NCI-H2029 (cell line): ENCODE data around the gene SGPL1.

Source experiments
- DNase-seq: peaks from one replicate; lab custom pipeline; 2025; lab: John Stamatoyannopoulos, UW

The SGPL1 gene

DNA sequence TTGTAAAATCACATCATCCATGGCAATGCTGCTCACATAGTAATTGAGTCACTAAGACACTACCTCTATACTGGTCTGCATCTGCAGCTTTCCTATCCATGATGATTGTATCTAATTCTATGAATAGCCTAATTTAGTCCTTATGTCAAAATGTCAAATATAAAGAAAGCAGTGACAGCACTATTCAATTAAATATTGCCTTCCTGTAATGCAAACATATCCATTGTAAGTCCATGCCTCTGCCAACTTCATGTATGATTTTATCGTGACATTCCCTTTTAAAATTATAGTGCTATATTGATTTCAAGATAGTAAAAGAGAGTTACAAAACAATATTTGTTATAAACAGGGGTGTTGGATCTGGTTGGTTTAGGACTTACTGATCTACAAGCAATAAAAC lies 4.8 kb upstream of the SGPL1 start:
- DNase-seq = no peak

DNA sequence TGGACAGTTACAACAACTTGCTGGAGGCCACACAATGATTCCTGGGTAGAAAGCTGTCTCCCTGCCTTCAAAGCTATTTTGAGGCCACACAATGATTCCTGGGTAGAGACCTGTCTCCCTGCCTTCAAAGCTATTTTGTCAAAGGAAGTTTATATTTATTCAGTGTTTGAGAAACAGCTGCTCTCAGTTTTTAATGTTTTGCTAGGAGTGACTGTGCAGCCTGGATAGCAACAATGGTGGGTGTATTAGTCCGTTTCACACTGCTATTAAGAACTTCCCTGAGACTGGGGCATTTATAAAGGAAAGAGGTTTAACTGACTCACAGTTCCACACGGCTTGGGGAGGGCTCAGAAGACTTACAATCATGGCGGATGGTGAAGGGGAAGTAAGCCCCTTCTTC lies 3.9 kb upstream of the SGPL1 start:
- no peak for DNase-seq

GRCh38 chr10:70812814-70813213 lies 2.9 kb upstream of the SGPL1 start:
- no peak for DNase-seq

DNA sequence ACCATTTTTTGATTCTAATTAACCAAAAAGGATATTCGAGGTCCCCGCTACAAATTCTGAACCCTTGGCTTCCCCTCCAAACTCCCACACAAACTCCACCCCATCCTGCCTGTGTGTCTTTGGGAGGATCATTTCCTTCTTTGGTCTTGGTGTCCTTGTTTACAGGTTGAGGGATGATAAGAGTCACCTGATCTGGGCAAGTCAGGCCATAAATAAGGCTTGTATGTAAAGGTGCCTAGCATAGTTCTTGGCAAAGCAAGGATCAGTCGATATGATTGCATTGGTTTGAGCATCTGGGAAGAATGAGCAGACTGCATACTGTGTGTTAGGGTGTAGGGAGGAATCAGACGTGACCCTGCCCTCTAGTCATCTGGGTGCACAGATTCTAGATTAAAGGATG lies 1.6 kb upstream of the SGPL1 start:
- DNase-seq = no peak

GRCh38 chr10:70816220-70816894 lies 609 bp downstream of the SGPL1 start:
- DNase-seq = no peak

- DNase-seq = no peak
Observed at GRCh38 chr10:70820976-70821750, 5.4 kb downstream of the SGPL1 start.

GRCh38 chr10:70822076-70822820 lies 6.5 kb downstream of the SGPL1 start:
- DNase-seq = no peak

DNA sequence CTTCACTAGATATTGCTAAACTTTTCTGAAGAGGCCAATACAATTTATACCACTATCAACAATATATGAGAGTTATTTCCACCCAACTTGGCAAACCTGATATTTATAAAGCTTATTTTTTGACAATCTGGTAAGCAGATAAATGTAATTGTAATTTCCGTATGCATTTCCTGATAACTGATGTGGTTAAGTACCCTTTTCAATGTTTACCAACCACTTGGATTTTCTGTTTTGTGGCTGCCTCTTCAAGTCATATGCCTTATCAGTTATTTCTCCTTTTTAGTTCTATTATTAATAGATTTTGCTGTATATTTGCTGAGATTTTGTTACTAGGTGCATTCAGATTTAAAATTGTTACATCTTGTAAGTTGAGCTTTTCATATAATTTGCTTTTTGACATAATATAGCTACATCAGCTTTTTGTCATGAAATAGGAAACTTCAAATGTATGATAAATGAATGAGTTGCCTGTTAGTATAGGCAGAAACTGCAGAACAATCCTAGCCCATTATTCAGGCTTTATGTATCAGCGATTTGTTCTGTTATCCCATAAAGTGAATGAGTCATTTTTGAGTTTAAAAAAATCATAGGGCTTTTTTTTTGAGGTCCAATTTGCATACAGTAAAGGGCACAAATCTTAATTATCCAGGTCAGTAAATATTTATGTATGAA lies 11.5 kb downstream of the SGPL1 start:
- no peak for DNase-seq

DNA sequence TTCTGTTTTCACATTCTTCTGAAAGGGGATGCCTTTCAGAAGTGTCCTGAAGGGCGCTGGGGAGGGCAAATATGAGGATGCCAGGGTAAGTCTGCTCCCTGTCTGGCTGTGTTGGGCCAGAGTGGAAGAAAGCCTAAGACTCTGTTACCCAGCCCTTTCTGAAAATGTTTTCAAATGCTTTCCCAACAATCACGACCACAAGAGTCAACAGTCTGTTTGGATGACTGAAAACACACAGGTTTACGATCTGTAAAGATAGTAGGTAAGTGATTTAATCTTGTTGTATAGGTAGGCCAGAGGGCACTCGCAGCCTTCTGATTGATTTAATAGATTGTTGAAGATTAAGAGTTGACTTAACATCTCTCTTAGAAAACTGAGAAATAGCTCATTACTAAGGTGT lies 13.2 kb downstream of the SGPL1 start:
- DNase-seq = no peak

DNA sequence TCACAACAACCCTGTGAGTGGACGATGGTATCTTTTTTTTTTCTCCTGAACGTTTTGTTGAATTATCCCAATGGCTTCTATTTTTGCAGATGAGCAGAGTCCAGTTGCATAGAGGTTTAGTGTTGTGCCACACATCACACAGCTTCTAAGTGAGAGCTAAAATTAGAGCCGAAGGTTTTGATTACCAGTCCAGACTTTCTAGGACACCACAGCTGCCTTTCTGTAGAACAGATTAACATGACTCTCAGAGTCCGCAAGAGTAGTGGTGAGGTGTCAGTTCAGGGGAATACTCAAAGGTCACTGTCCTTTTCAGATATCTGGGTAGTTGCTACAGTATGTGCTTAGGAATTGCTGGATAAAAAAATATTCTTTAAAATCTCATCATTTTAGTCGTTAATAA lies 13.8 kb downstream of the SGPL1 start:
- no peak for DNase-seq

GRCh38 chr10:70830164-70830563 lies 14.4 kb downstream of the SGPL1 start:
- DNase-seq = no peak

DNA sequence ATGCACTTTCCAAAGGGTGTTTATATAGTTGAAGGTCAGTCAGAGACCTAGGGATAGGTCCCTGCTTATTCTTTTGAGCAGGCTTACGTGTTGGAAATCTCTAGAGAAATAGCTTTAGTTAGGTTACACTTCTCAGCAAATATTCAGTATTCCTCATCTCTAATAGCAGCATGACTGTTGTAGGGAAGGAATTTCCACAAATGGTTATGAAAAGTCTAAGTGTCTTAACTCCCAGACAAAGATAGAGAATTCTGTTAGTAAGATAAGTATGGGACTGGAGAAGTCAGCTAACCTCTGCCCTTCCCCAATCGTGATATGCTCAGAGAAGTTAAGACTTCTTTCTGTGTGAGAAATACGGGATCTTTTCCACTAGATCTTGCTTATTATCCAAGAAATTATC lies 16.5 kb downstream of the SGPL1 start:
- no peak for DNase-seq

DNA sequence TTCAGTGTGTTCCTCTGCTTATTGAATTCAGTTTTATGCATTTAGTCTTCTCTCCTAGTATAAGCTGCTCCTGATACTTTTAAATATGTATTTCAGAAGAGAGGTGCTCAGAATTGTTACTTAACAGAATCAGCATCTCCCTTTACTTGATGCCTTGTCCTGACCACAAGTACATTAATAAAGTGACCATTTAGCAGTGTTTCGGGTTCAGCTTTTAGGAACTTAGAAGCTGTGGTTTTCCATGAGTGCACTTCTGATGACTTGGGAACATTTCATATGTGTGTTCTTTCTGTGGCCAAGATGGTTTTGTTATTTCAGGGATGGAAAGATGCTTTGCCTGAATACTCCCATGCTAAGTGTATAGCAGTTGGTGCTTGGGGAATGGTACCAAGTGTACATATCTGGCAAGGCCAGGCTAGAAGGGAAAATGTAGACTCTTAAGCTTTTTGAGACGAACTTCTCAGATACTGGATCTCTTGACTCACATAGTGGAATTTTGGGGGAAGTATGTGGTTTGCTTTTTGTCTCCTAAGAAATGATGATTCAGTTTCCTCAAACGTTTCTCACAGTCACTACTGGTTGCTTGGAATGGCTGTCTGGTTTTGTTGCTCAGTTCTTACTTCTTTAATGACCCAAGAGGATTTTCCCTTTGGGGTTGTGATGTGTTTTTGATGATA lies 17.2 kb downstream of the SGPL1 start:
- no peak for DNase-seq

DNA sequence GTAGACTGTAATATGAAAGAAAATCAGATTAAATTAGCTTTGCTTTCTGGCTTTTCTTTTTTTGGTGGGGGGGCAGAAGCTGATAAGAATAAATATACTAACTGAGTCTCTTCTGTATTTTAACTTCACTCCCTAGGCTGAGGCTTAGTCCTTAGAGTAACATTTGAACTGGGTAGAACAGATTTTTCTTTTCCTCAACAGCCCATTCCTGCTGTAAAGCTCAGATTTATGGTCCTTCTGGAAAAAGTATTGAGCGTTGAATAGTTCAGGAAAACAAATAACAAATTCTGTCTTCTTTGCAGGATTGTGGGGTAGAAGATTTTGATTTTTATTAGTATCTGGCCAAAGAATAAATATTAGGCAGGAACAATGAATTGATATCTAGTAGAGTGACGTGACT lies 17.9 kb downstream of the SGPL1 start:
- DNase-seq = no peak

- DNase-seq = no peak
Observed at GRCh38 chr10:70834021-70834420, 18.3 kb downstream of the SGPL1 start.

DNA sequence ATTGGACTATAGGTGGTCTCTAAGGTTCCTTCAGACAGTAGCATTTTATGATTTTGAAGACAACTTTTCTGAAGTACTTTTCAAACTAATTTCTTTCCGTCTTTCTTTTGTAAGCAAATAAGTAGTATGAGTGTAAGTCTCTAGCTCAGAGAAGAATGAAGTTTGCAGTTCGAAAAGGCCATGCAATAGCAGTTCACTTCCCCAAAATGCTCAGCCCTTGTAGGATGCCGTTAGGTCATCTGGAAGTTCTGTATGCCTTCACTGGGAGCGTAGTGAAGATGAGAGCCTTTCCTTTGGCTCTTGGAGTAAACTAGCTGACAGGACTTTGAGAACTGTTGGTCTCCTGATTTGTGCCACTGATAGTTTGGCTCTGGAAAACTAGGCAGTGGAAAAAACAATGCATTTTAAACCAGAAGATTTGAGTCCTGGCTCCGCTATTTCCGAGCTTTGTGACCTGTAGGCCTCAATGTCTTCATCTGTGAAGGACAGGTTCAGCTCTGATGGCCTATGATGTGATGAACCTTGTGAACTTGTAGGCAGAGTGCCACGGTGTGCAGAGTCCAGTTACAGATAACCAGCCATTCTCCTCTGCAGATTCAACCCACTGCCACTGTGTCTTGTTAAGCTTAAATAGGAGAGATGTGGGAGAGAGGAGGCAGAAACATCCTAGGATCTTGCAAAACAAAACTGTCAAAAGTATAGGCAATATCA lies 18.8 kb downstream of the SGPL1 start:
- no peak for DNase-seq

DNA sequence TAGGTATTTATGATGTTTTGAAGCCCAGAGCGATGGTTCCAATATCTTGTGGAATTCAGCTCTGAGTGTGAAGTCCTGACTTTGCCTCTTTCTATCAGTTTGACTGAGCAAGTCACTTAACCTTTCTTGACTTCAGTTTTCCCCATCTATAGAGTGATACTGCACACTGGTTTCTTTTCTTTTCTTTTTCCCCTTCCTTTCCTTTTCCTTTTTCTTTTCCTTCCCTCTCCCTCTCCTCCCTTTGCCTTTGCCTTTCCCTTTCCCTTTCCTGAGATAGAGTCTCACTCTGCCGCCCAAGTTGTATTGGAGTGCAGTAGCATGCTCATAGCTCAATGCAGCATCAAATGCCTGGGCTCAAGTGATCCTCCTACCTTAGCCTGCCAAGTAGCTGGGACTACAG lies 20.6 kb downstream of the SGPL1 start:
- no peak for DNase-seq

- DNase-seq = no peak
Observed at GRCh38 chr10:70837660-70838059, 21.9 kb downstream of the SGPL1 start.

GRCh38 chr10:70838270-70838805 lies 22.6 kb downstream of the SGPL1 start:
- DNase-seq = no peak

GRCh38 chr10:70840836-70841235 lies 25.1 kb downstream of the SGPL1 start:
- DNase-seq = no peak

DNA sequence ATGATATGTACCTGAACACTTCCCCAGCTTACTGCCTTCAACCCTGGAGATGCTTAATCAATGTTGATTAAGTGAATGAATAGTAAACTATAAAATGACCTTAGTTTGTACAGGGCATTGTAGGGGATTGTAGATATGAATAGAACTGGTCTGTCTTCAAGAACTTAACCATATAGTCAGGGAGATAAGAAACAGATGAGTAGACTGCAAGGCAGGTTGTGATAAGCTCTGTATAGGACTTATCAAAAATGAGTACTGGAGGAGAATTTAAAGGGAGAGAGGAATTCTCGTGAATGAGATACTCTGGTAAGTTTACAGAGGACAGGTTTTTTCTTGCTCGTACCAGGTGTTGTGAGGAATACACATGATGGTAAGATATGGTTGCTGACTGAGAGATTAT lies 27.6 kb downstream of the SGPL1 start:
- no peak for DNase-seq
